ENCODE measurements around the gene CBX1.
"Not testable (repeated sequence)": the region's sequence is repeated elsewhere in the genome, so short reads cannot be mapped to it uniquely, and the experiment has no call there.

- TF ChIP-seq, protein P1, sequence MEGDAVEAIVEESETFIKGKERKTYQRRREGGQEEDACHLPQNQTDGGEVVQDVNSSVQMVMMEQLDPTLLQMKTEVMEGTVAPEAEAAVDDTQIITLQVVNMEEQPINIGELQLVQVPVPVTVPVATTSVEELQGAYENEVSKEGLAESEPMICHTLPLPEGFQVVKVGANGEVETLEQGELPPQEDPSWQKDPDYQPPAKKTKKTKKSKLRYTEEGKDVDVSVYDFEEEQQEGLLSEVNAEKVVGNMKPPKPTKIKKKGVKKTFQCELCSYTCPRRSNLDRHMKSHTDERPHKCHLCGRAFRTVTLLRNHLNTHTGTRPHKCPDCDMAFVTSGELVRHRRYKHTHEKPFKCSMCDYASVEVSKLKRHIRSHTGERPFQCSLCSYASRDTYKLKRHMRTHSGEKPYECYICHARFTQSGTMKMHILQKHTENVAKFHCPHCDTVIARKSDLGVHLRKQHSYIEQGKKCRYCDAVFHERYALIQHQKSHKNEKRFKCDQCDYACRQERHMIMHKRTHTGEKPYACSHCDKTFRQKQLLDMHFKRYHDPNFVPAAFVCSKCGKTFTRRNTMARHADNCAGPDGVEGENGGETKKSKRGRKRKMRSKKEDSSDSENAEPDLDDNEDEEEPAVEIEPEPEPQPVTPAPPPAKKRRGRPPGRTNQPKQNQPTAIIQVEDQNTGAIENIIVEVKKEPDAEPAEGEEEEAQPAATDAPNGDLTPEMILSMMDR (IDR thresholded peaks at IDR 0.05): not testable (repeated sequence)
- not testable (repeated sequence) for TF ChIP-seq SIN3A (IDR thresholded peaks at IDR 0.05; ENCODE audit: borderline replicate concordance, insufficient read depth, low read depth, low read length); TCF7L2 (IDR thresholded peaks at IDR 0.05; ENCODE audit: low read depth, low read length)
These were observed 24.1 kb downstream of the CBX1 start for GRCh38 chr17:48077152-48077551.
